Endodermal cell (in vitro differentiated cells): Measurements from ENCODE around the gene IGFBP6. TPM values are rescaled to one million over a fixed set of nuclear protein-coding genes. Genes with fewer than 3 reads are reported as not detected.
A peak's percentile ranks its signal among the peaks of the same experiment; 100 is the strongest.

Experiments used
- DNase-seq: peaks from one replicate; pipeline ENCODE4 v3.0.0-alpha.2; 2017
- H3K27ac ChIP-seq: 2 replicates; pipeline ENCODE4 v1.5.1; 2013; ENCODE audit warnings: mild to moderate bottlenecking, low read depth, low read length, moderate library complexity
- H3K27me3 ChIP-seq: 2 replicates; pipeline ENCODE4 v1.6.1; 2013; ENCODE audit warnings: mild to moderate bottlenecking, low read length, moderate library complexity; ENCODE audit not compliant: insufficient read depth, control insufficient read depth, poor library complexity, severe bottlenecking
- H3K36me3 ChIP-seq: 2 replicates; pipeline ENCODE4 v1.7.0; 2013; ENCODE audit warnings: mild to moderate bottlenecking, low read length, moderate library complexity; ENCODE audit not compliant: control insufficient read depth, insufficient read depth
- H3K4me1 ChIP-seq: one replicate; pipeline ENCODE4 v1.7.0; 2013; ENCODE audit warnings: low read length; ENCODE audit not compliant: control insufficient read depth, insufficient read depth
- H3K4me3 ChIP-seq: 2 replicates; pipeline ENCODE4 v1.5.1; 2013; ENCODE audit warnings: mild to moderate bottlenecking, low read length, moderate library complexity
- H3K9ac ChIP-seq: 2 replicates; pipeline ENCODE4 v1.6.1; 2013; ENCODE audit warnings: mild to moderate bottlenecking, low read length, moderate library complexity; ENCODE audit not compliant: poor library complexity, severe bottlenecking; ENCODE audit errors: extremely low read depth
- H3K9me3 ChIP-seq: 2 replicates; pipeline ENCODE4 v1.6.1; 2013; ENCODE audit warnings: mild to moderate bottlenecking, low read length, moderate library complexity; ENCODE audit not compliant: control insufficient read depth
- H3K27ac Mint-ChIP-seq: 2 replicates; pipeline ENCODE4 v1.8.0; 2020; ENCODE audit warnings: mixed read lengths
- H3K27me3 Mint-ChIP-seq: 2 replicates; pipeline ENCODE4 v1.8.0; 2021; ENCODE audit warnings: mild to moderate bottlenecking, mixed read lengths; ENCODE audit not compliant: insufficient read depth
- H3K36me3 Mint-ChIP-seq: 2 replicates; pipeline ENCODE4 v1.8.0; 2020; ENCODE audit warnings: low read depth, mixed read lengths
- H3K4me1 Mint-ChIP-seq: 2 replicates; pipeline ENCODE4 v1.8.0; 2020; ENCODE audit warnings: mixed read lengths
- H3K4me3 Mint-ChIP-seq: 2 replicates; pipeline ENCODE4 v1.8.0; 2020; ENCODE audit warnings: mild to moderate bottlenecking, moderate library complexity, mixed read lengths
- H3K9me3 Mint-ChIP-seq: 2 replicates; pipeline ENCODE4 v1.8.0; 2020; ENCODE audit warnings: mild to moderate bottlenecking, mixed read lengths
- WGBS, 2 experiments: methylation state at CpG; one replicate each; pipeline versions ENCODE4 v1.1.5 to v1.1.7; 2013; ENCODE audit warnings: missing lambda C conversion rate in 2 of 2, mixed read lengths in 1 of 2; ENCODE audit not compliant: insufficient coverage in 1 of 2, insufficient read length in 1 of 2; 5-methylcytosine and 5-hydroxymethylcytosine counted together
- total RNA-seq, 2 donors: library from RNA; stranded (reverse); fragmentation: NEBNext Ultra II Directional in 1 of 2; extraction: Animal tissue kit (Norgen Biotek cat#: 25700) in 1 of 2; gene quantifications; 2 replicates in 1 of 2; 3 replicates in 1 of 2; pipeline ENCODE4 v1.2.1, GENCODE V29; 2021
- TF ChIP-seq, protein P1 (sequence below): fragments of 200-600 bp; sonication (generic); conservative IDR thresholded peaks from 2 replicates; pipeline ENCODE4 v1.5.0; 2021; ENCODE audit warnings: antibody characterized with exemption, mild to moderate bottlenecking

Gene IGFBP6
- total RNA-seq, 2 donors from 2014 or later = 21.7 to 48.4 TPM

DNA sequence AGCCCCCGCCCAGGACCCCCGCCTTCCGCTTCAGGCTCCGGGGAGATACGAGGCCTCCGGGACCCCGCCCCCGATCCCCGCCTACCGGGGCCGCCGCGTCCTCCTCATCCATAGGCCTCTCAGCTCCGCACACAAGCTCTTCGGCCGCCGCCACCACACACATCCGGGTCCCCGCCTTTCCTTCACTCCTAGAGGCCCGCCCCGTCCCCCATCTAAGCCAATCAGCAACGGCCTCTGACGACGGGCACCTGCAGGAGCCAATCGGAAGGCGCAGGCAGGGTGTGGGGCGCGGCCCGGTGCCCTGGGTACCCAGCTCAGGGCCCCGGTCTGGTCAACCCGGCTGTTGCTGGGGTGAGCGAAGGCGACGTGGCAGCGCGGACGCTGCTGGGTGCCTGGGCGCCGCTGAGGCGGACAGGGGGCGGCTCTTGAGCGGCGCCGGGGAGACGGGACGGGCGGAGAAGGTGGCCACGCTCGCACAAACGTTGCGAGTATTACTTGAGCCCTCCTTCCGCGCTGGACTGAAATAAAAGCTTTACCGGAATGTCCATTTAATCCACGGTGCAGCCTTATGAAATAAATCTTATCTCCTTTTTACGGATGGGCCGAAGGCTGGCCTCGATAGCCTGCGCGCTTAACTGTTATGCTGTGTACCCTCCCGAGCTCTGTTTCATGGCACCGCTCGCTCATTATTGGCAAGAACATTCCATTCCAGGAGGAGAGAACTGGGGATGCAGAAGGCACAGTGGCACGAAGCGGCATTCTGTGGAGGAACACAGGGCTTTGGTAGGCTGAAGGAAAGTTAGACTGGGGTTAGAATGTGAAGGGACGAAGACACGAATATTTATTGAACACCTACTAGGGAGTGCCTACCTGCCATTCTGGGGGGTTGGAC, 18.0 kb upstream of the IGFBP6 start, which contains the start of gene SPRYD3:
Gene SPRYD3 (minus strand): TSS at position 165 of the 892 bp plus-strand sequence. CDS start 57 bp downstream, at position 108.
- Mint-ChIP-seq H3K4me3 (peak within 1 kb of the TSS; percentile 64), H3K4me1 (peaks cover 6% of the 10 kb centered on the region), H3K27me3 (peaks cover 47% of the 10 kb centered on the region), H3K9me3 (peaks cover 4% of the 10 kb centered on the region), H3K27ac (peak within 1 kb of the TSS; percentile 82), H3K36me3 (peaks cover 28% of the 10 kb centered on the region)
- Histone ChIP-seq H3K9ac (peak within 1 kb of the TSS; percentile 74), H3K36me3 (peaks cover 29% of the 10 kb centered on the region), H3K4me1 (no peaks in the 10 kb centered on the region), H3K27me3 (peaks cover 15% of the 10 kb centered on the region), H3K27ac (peak within 1 kb of the TSS; percentile 67), H3K9me3 (peaks cover 2% of the 10 kb centered on the region), H3K4me3 (peak within 1 kb of the TSS; percentile 87)
- WGBS, 2 experiments = 5 to 6% methylated on average over 38 to 67 of the region's 67 CpGs
- DNase-seq = peak; percentile 100
- TF ChIP-seq, protein P1, sequence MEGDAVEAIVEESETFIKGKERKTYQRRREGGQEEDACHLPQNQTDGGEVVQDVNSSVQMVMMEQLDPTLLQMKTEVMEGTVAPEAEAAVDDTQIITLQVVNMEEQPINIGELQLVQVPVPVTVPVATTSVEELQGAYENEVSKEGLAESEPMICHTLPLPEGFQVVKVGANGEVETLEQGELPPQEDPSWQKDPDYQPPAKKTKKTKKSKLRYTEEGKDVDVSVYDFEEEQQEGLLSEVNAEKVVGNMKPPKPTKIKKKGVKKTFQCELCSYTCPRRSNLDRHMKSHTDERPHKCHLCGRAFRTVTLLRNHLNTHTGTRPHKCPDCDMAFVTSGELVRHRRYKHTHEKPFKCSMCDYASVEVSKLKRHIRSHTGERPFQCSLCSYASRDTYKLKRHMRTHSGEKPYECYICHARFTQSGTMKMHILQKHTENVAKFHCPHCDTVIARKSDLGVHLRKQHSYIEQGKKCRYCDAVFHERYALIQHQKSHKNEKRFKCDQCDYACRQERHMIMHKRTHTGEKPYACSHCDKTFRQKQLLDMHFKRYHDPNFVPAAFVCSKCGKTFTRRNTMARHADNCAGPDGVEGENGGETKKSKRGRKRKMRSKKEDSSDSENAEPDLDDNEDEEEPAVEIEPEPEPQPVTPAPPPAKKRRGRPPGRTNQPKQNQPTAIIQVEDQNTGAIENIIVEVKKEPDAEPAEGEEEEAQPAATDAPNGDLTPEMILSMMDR = no peak

DNA sequence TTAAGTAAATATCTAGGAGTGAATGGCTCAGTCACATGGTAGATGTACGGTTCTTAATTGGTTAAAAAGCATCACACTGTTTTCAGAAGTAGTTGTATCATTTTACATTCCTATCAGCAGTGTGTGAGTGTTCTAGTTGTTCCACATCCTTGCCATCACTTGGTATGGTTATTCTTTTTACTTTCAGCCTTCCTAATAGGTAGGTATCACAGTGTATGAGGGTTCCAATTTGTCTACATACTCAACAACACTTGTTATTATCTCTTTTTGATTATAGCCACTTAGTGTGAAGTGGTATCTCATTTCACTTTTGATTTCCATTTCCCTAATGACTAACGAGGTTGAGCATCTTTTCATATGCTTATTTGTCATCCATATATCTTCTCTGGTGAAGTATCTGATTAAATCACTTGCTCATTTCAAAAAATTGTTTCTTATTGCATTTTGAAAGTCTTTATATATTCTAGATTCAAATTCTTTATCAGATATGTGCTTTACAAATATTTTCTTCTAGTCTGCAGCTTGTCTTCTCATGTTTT, 14.8 kb upstream of the IGFBP6 start:
- peaks cover 4% of the 10 kb centered on the region for H3K9me3 Mint-ChIP-seq
- TF ChIP-seq, protein P1 = no peak
- no peak overlapping the region for H3K4me3 ChIP-seq
- H3K4me1 Mint-ChIP-seq = peaks cover 14% of the 10 kb centered on the region
- peaks cover 5% of the 10 kb centered on the region for H3K9me3 ChIP-seq
- no peak overlapping the region for H3K27ac Mint-ChIP-seq
- peaks cover 52% of the 10 kb centered on the region for H3K27me3 Mint-ChIP-seq
- WGBS, 2 experiments = 75 to 93% methylated on average over 2 of the region's 2 CpGs
- no peaks in the 10 kb centered on the region for H3K36me3 Mint-ChIP-seq
- H3K4me3 Mint-ChIP-seq = no peak overlapping the region
- H3K27me3 ChIP-seq = peaks cover 20% of the 10 kb centered on the region
- no peaks in the 10 kb centered on the region for H3K36me3 ChIP-seq
- H3K4me1 ChIP-seq = peaks cover 2% of the 10 kb centered on the region
- no peak overlapping the region for H3K9ac ChIP-seq
- no peak overlapping the region for H3K27ac ChIP-seq
- no peak for DNase-seq

DNA sequence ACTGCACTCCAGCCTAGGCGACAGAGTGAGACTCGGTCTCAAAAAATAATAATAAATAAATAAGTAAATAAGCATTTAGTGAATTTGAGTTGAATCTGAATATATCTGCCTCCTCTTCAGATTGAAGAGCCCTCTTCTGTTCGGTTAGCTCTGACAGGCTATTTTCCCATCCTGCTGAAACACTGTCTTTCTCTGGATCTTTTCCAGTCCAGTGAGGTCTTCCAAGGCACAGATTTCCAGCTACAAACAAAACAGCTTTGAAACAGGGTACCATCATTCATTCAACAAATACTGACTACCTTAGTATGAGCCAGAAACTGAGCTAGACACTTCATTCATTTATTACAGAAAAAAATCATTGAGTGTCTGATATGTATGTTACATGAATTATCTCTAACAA, 11.1 kb upstream of the IGFBP6 start:
- H3K27ac ChIP-seq = no peak overlapping the region
- peaks cover 18% of the 10 kb centered on the region for H3K27me3 ChIP-seq
- peaks cover 5% of the 10 kb centered on the region for H3K9me3 ChIP-seq
- Mint-ChIP-seq H3K36me3 (no peaks in the 10 kb centered on the region), H3K9me3 (peaks cover 4% of the 10 kb centered on the region), H3K4me1 (peaks cover 9% of the 10 kb centered on the region), H3K27ac (no peak overlapping the region), H3K27me3 (peaks cover 50% of the 10 kb centered on the region), H3K4me3 (no peak overlapping the region)
- H3K36me3 ChIP-seq = no peaks in the 10 kb centered on the region
- WGBS, 2 experiments = 86 to 98% methylated on average over 1 of the region's 3 CpGs
- no peak overlapping the region for H3K4me3 ChIP-seq
- TF ChIP-seq, protein P1 = no peak
- DNase-seq = no peak
- H3K4me1 ChIP-seq = peaks cover 2% of the 10 kb centered on the region
- no peak overlapping the region for H3K9ac ChIP-seq
